Fibroblast of lung (primary cell): ENCODE data around the gene BLOC1S5. TPM values are rescaled to one million over a fixed set of nuclear protein-coding genes. Genes with fewer than 3 reads are reported as not detected.

Source experiments
- DNase-seq, 2 donors: peaks; one replicate each; pipeline versions ENCODE4 v3.0.0 to v3.0.0-alpha.2; 2010; ENCODE audit warnings: low read depth in 2 of 2
- H2AFZ ChIP-seq: 2 replicates; pipeline ENCODE4 v1.5.1; 2012; ENCODE audit warnings: low read length, control low read depth, inconsistent platforms
- H3K27ac ChIP-seq: 2 replicates; pipeline ENCODE4 v1.5.1; 2011; ENCODE audit warnings: low read length, control low read depth; ENCODE audit not compliant: insufficient read depth
- H3K27me3 ChIP-seq: 2 replicates; pipeline ENCODE4 v1.5.1; 2011; ENCODE audit warnings: mild to moderate bottlenecking, low read length; ENCODE audit not compliant: control insufficient read depth, insufficient read depth
- H3K36me3 ChIP-seq: 2 replicates; pipeline ENCODE4 v1.5.1; 2011; ENCODE audit warnings: low read length; ENCODE audit not compliant: control insufficient read depth, insufficient read depth
- H3K4me1 ChIP-seq: 2 replicates; pipeline ENCODE4 v1.5.1; 2011; ENCODE audit warnings: low read length; ENCODE audit not compliant: control insufficient read depth, insufficient read depth; ENCODE audit errors: extremely low read depth
- H3K4me2 ChIP-seq: 2 replicates; pipeline ENCODE4 v1.5.1; 2011; ENCODE audit warnings: low read length, control low read depth; ENCODE audit not compliant: insufficient read depth; ENCODE audit errors: extremely low read depth
- H3K4me3 ChIP-seq, 4 experiments: fragments of 200-600 bp in 1 of 4; sonication (generic) in 1 of 4; replicated peaks in 1 of 4; 2 replicates each; pipeline ENCODE4 v1.5.1; 2011 to 2016; ENCODE audit warnings: low read length in 4 of 4, low read depth in 3 of 4, mild to moderate bottlenecking in 3 of 4, control low read depth in 2 of 4, inconsistent platforms in 1 of 4, mixed read lengths in 1 of 4; ENCODE audit not compliant: insufficient read depth in 1 of 4; ENCODE audit errors: control extremely low read depth in 1 of 4
- H3K79me2 ChIP-seq: 2 replicates; pipeline ENCODE4 v1.5.1; 2012; ENCODE audit warnings: mild to moderate bottlenecking, low read length, inconsistent platforms; ENCODE audit not compliant: control insufficient read depth, insufficient read depth
- H3K9ac ChIP-seq: 2 replicates; pipeline ENCODE4 v1.5.1; 2011; ENCODE audit warnings: mild to moderate bottlenecking, low read length, control low read depth; ENCODE audit not compliant: insufficient read depth
- H3K9me3 ChIP-seq: 2 replicates; pipeline ENCODE4 v1.5.1; 2012; ENCODE audit warnings: low read depth, low read length; ENCODE audit not compliant: control insufficient read depth, insufficient read depth
- H4K20me1 ChIP-seq: 2 replicates; pipeline ENCODE4 v1.5.1; 2011; ENCODE audit warnings: low read length; ENCODE audit not compliant: control insufficient read depth, insufficient read depth; ENCODE audit errors: extremely low read depth
- EZH2 ChIP-seq: IDR thresholded peaks from 2 replicates; pipeline ENCODE4 v1.5.1; 2012; ENCODE audit warnings: low read length, control low read depth, mild to moderate bottlenecking; ENCODE audit errors: missing control alignments
- polyA plus RNA-seq, 2 donors: library from polyadenylated mRNA; depleted of rRNA in 1 of 2; stranded (reverse) in 1 of 2; unstranded in 1 of 2; fragments of >200 nt; gene quantifications; 2 replicates each; pipeline ENCODE4 v1.2.1, GENCODE V29; 2011 to 2012; ENCODE audit warnings: missing spikeins in 1 of 2
- total RNA-seq: library from RNA; depleted of rRNA; stranded (reverse); fragments of >200 nt; gene quantifications from 2 replicates; pipeline ENCODE4 v1.2.1, GENCODE V29; 2014
- TF ChIP-seq, protein P1 (sequence below), 2 donors: IDR thresholded peaks in 1 of 2; conservative IDR thresholded peaks in 1 of 2; 1 replicate in 1 of 2; 2 replicates in 1 of 2; pipeline ENCODE4 v1.5.1; 2011 to 2012; ENCODE audit warnings: low read length in 2 of 2, control low read depth in 1 of 2, inconsistent platforms in 1 of 2, low read depth in 1 of 2, mild to moderate bottlenecking in 1 of 2

The BLOC1S5 gene
- total and polyA plus RNA-seq, 2 donors (not counting 1 experiment from before 2014, with no cell fraction given): 10.1 to 20.6 TPM

GRCh38 chr6:8087870-8088754 is 23.9 kb upstream of the BLOC1S5 start:
- TF ChIP-seq, protein P1, sequence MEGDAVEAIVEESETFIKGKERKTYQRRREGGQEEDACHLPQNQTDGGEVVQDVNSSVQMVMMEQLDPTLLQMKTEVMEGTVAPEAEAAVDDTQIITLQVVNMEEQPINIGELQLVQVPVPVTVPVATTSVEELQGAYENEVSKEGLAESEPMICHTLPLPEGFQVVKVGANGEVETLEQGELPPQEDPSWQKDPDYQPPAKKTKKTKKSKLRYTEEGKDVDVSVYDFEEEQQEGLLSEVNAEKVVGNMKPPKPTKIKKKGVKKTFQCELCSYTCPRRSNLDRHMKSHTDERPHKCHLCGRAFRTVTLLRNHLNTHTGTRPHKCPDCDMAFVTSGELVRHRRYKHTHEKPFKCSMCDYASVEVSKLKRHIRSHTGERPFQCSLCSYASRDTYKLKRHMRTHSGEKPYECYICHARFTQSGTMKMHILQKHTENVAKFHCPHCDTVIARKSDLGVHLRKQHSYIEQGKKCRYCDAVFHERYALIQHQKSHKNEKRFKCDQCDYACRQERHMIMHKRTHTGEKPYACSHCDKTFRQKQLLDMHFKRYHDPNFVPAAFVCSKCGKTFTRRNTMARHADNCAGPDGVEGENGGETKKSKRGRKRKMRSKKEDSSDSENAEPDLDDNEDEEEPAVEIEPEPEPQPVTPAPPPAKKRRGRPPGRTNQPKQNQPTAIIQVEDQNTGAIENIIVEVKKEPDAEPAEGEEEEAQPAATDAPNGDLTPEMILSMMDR (conservative IDR thresholded peaks at IDR 0.05 in 1 of 2, IDR thresholded peaks at IDR 0.05 in 1 of 2; ENCODE audit: low read depth in 1 of 2, low read length in 2 of 2): no peak
- TF ChIP-seq EZH2: no peak
- no peaks in the 10 kb centered on the region for H3K79me2 ChIP-seq
- DNase-seq: no peak
- no peak overlapping the region for H3K4me2 ChIP-seq
- no peaks in the 10 kb centered on the region for H3K9me3 ChIP-seq
- no peak overlapping the region for H3K9ac ChIP-seq
- no peak overlapping the region for H3K4me3 ChIP-seq
- no peak overlapping the region for H2AFZ ChIP-seq
- H3K36me3 ChIP-seq: peaks cover 5% of the 10 kb centered on the region
- no peak overlapping the region for H3K27ac ChIP-seq
- H3K4me1 ChIP-seq: peaks cover 15% of the 10 kb centered on the region
- no peaks in the 10 kb centered on the region for H3K27me3 ChIP-seq
- no peaks in the 10 kb centered on the region for H4K20me1 ChIP-seq

GRCh38 chr6:8086755-8087306 is 22.6 kb upstream of the BLOC1S5 start:
- H3K4me3 ChIP-seq: no peak overlapping the region
- no peaks in the 10 kb centered on the region for H3K79me2 ChIP-seq
- no peak for DNase-seq
- H3K4me2 ChIP-seq: no peak overlapping the region
- H2AFZ ChIP-seq: no peak overlapping the region
- H3K9ac ChIP-seq: no peak overlapping the region
- no peak overlapping the region for H3K27ac ChIP-seq
- no peaks in the 10 kb centered on the region for H4K20me1 ChIP-seq
- TF ChIP-seq EZH2: no peak
- TF ChIP-seq, protein P1 (conservative IDR thresholded peaks at IDR 0.05 in 1 of 2, IDR thresholded peaks at IDR 0.05 in 1 of 2; ENCODE audit: low read depth in 1 of 2, low read length in 2 of 2): no peak
- H3K9me3 ChIP-seq: no peaks in the 10 kb centered on the region
- peaks cover 5% of the 10 kb centered on the region for H3K36me3 ChIP-seq
- no peaks in the 10 kb centered on the region for H3K27me3 ChIP-seq
- H3K4me1 ChIP-seq: peaks cover 20% of the 10 kb centered on the region

GRCh38 chr6:8085053-8085511 is 20.9 kb upstream of the BLOC1S5 start:
- TF ChIP-seq, protein P1 (conservative IDR thresholded peaks at IDR 0.05 in 1 of 2, IDR thresholded peaks at IDR 0.05 in 1 of 2; ENCODE audit: low read depth in 1 of 2, low read length in 2 of 2): no peak
- TF ChIP-seq EZH2: no peak
- Histone ChIP-seq H3K9ac (no peak overlapping the region), H3K27ac (peak overlapping the region; percentile 70), H3K36me3 (peaks cover 2% of the 10 kb centered on the region), H2AFZ (no peak overlapping the region), H3K27me3 (no peaks in the 10 kb centered on the region), H3K4me1 (peaks cover 24% of the 10 kb centered on the region), H3K4me2 (peak overlapping the region; percentile 4), H3K9me3 (no peaks in the 10 kb centered on the region), H4K20me1 (no peaks in the 10 kb centered on the region), H3K4me3 (no peak overlapping the region), H3K79me2 (no peaks in the 10 kb centered on the region)
- peak; percentile 90 to 93 for DNase-seq
